ENCODE results near the gene HNRNPA1L2.
"Not testable (repeated sequence)": the region's sequence is repeated elsewhere in the genome, so short reads cannot be mapped to it uniquely, and the experiment has no call there.

HNRNPA1L2 gene

DNA sequence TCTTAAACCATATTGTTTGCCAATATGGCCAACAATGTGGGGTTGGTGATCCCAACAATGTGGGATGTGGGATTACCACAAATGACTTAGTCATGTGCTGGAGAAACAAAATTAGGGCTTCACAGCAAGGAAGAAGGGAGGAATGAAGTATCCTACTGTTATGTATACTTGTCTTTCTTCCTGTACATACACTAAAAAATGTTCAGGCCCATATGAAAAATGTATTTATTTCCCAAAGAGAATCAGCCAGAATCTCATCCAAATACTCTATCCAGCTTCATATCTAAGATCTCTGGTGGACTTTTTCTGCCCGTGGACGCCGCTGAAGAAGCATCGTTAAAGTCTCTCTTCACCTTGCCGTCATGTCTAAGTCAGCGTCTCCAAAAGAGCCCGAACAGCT is at the start of gene HNRNPA1L2:
Gene HNRNPA1L2 (plus strand): TSS at position 301 of the 400 bp plus-strand sequence. CDS start 62 bp downstream, at position 363.
- no peak for DNase-seq

DNA sequence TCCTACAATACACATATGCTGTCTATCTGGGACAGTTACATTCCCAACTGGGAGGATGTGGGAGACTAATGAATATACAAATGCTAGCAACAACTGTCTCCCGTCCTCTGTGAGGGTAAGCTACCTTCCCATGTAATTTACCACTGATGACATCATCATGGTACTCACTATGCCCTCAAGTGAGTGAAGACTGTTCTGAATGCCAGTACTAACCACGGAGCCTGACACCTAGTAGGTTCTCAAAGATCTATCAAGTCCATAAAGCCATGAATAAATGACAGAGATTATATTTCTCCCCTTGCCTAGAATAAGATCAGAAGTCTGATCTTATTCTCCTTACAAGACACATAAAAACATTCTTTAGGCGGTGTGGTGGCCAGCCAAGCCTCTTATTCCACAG is 49.1 kb upstream of the HNRNPA1L2 start:
- not testable (repeated sequence) for DNase-seq

GRCh38 chr13:52593812-52594211 is 48.4 kb upstream of the HNRNPA1L2 start:
- not testable (repeated sequence) for DNase-seq

- DNase-seq = not testable (repeated sequence)
Measured at GRCh38 chr13:52594295-52594694, 47.9 kb upstream of the HNRNPA1L2 start.

GRCh38 chr13:52597676-52598075 is 44.6 kb upstream of the HNRNPA1L2 start:
- DNase-seq = no peak

DNA sequence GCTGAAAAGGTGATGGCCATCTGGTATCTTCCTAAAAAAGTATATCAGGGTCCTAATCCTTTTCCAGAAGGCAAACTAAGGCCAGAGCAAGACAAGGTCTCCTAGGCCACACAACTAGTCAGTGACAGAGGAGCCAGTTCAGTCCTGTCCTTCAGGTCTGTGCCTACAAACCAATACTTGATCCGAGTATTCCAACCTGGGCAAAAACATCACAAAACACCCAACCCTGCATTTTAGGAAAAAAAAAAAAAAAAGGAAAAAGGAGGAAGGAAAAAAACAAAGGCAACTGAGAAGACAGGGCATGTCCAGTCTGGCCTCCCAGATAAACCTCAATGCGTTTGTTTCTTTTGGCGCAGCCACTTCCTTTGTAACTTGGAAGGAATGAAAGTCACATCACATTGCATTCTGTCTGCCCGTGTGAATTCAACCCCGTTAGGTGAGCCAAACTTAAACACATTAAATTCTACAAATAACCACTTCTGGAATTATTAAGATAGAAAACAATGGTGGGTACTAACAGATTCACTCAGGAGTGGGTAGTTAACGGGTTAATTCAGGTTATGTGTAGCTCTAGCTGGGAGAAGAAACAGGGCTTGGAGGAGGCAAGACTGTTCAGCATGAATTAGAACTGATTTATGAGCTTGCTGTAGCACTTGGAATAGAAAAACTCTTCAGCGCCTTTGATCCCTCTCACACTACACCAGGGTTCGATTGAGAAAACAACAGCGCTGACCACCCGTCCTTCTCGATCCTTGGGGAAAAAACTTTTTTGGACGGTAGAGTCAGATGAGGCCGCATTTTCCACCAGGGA is 43.0 kb upstream of the HNRNPA1L2 start:
- no peak for DNase-seq

DNA sequence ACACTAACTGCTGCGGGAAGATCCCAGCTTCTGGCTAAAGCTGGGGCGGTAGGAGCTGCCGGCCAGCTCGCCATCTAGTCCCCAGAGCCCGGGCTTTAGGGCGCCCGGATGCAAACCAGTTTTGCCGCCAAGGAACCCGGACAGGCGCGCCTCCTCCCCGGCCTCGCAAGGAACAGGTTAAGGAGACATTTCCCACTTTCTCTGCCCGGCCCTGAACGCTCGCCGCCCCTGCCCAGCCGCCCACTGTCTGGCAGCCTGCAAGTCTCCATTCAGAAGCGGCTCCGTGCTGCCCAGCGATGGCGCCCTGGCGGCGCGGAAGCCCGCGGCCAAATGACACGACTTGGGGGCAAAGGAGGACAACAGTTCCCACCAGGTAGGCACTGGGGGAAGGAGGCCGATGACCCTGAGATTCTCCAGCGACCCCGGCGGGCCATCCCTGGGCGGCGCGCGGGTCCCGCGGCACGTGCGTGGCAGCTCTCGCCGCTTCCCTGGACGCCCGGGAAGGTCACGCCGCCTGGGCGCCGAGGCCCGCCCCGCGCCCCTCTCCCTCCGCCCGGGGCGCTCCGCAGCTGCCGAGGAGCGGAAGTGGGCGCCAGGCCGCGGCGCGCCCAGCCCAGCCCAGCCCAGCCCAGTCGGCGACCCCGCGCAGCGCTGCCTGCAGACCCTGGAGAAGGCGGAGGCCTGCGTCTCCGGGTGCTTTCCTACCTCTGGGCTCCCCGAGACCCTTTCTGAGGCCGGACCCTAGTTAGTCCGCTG is 42.2 kb upstream of the HNRNPA1L2 start:
- DNase-seq = no peak

DNA sequence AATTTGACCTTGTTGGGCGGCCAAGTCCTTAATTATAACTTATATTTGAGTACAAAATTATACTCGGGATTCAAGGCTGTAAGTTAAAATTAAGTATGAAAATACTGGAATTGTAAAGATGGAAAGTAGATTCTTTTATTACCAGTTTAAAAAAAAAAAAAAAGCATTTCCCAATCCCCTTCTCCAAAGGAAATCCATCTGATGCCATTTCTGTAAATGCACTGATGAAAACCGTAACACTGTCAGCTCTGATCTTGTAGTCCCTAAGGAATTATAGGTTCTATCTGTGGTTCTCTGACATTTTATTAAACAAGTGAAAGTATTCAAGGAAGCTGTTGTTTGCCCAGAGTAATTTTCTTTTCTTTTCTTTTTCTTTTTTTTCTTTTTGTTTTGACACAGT is 41.6 kb upstream of the HNRNPA1L2 start:
- no peak for DNase-seq

DNA sequence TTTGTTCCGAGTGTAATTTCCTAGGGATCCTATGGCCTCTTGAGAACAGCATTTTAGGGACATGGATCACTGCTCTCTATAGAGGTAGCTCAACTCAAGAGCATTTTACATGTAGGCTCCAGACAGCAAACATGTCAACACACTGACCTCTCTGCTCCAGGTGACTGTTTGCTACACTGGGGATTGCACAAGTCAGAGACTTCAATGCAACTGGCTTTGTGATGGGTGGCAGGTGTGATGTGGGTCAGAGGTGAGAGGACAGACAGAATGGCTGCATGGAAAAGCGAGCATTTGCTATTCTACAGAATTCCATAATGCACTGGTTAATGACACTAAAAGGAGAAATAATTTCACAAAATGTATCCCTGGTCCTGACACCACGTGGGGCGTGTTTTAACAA is 38.9 kb upstream of the HNRNPA1L2 start:
- not testable (repeated sequence) for DNase-seq

- DNase-seq = not testable (repeated sequence)
Measured at GRCh38 chr13:52606126-52606525, 36.1 kb upstream of the HNRNPA1L2 start.

- not testable (repeated sequence) for DNase-seq
Measured at GRCh38 chr13:52606795-52607194, 35.4 kb upstream of the HNRNPA1L2 start.

- DNase-seq = not testable (repeated sequence)
Measured at GRCh38 chr13:52608184-52608583, 34.0 kb upstream of the HNRNPA1L2 start.

GRCh38 chr13:52609013-52609606 is 33.1 kb upstream of the HNRNPA1L2 start:
- DNase-seq = peak; percentile 38

GRCh38 chr13:52610158-52610557 is 32.1 kb upstream of the HNRNPA1L2 start:
- DNase-seq = not testable (repeated sequence)

- no peak for DNase-seq
Measured at GRCh38 chr13:52615134-52615801, 27.0 kb upstream of the HNRNPA1L2 start.

DNA sequence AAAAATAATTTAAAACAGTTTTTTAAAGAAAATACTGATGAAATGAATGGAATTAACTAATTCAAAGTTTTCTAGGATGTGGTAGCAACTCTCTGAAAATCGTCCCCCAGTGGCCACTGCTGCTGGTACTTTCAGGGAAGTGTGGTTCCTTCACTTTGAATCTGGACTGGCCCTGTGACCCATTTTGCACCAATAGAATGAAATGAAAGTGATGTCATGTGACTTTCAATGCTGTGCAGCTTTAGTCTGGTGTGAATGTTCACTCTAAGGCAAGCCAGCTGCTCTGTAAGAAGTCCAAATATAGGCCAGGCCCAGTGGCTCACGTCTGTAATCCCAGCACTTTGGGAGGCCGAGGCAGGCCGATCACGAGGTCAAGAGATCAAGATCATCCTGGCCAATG is 26.4 kb upstream of the HNRNPA1L2 start:
- no peak for DNase-seq

DNA sequence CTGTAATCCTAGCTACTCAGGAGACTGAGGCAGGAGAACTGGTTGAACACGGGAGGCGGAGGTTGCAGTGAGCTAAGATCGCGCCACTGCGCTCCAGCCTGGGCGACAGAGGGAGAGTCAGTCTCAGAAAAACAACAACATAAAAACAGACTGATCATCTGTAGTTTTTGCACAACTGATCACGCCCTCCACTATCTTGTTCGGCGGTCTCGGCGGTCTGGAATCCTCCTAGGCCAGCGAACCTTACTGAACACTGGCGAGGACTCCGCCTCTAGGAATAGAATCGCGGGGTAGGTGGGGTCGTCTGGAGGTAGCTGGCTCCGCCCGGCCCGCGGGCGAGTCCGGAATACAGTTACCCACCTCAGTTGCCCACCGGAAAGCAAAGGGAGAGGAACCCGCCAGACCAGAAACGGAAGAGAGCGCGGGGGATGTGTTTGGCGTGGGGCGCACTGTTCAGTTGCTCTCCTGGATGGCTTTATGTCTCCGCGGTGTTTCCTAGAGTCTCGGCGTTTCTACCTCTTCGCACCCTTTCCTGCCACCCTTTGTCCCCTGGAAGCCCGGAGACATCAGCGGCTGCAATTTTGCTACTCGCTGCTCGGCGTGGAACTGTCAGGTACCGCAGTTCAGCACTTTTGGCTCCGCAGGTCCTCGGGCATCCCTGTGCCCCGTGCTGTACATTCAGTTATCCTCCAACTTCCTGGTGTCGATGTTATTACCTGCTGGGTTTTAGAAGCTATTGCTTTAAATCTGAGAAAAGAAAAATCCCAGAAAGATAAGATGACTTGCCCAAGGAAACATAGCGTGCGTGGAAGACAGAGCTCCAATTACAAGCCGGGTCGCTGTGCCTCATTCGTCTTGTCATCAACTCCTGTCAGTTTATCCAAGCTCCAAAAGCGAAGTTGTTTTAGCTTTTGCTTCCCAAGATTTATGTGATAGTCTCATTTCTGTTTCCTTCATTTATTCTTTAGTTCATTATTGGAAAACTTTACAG is 24.9 kb upstream of the HNRNPA1L2 start:
- peak; percentile 92 for DNase-seq

DNA sequence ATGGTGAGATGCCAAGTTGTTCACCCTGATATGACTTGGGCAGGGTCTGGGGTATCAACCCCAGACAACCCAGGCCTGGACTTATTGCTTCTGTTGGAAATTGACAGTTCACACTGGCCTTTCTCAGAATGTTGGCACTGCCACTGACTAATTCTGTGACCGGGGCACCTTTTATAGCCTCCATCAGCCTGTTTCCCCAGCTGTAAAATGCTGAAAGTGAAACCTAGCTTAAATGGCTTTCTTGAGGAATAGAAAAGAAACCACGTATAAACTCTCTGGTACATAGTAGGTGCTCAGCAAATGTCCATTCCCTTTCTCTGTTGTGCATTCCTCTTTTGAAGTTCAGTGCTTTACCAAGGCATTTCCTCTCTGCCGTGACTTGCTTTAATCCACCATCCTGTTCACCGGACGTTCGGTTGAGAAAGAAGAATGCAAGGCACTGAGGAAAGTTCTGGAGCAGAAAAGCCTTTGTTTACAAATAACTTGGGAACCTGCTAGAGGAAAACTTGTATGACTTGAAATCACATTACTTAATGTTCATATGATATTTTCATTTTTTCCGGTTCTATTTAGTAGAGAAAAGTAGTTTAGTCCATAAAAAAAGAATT is 11.0 kb upstream of the HNRNPA1L2 start:
- not testable (repeated sequence) for DNase-seq

GRCh38 chr13:52638666-52639328 is 3.4 kb upstream of the HNRNPA1L2 start:
- DNase-seq = no peak

- DNase-seq = no peak
Measured at GRCh38 chr13:52644108-52644507, 1.9 kb downstream of the HNRNPA1L2 start.

DNA sequence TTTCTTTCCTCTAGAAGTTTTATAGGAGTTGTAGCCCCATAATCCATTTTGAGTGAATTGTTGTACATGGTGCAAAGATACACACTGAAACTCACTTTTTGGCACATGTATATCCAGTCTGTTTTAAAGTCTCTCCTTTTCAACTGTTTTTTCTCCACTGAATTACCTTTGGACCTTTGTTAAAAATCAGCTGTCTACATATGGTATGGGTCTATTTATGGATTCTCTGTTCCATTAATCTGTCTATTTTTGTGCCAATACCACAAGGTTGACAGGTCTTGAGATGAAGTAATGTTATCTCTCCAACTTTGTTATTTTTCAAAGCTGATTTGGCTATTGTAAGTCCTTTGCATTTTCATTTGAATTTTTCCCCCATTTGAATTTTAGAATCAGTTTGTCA is 4.7 kb downstream of the HNRNPA1L2 start:
- DNase-seq = no peak
